SKM-1 (cell line): ENCODE measurements around the gene KIAA1671.

ENCODE experiments used
- DNase-seq: peaks from one replicate; lab custom pipeline; 2025; ENCODE audit not compliant: unreplicated experiment; lab: John Stamatoyannopoulos, UW

Gene KIAA1671

DNA sequence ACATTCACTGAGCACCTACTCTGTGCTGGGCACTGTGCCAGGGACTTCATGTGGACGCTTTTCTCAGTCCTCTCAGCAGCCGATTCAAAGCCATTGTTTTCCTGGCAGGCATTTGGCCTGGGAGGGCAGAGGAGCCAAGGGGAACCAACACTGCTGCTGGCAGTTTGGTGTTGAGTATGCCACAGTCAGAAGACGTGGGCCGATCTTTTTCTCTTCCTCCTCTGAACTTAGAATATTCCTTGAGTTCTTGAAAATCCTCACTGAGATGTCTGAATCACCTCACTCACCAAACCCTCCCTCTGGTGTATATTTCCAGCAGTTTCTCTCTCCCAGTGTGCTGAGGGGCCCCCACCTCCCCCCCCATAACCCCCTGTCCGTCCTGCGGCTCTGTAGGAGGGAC lies 132.6 kb downstream of the KIAA1671 start:
- no peak for DNase-seq

DNA sequence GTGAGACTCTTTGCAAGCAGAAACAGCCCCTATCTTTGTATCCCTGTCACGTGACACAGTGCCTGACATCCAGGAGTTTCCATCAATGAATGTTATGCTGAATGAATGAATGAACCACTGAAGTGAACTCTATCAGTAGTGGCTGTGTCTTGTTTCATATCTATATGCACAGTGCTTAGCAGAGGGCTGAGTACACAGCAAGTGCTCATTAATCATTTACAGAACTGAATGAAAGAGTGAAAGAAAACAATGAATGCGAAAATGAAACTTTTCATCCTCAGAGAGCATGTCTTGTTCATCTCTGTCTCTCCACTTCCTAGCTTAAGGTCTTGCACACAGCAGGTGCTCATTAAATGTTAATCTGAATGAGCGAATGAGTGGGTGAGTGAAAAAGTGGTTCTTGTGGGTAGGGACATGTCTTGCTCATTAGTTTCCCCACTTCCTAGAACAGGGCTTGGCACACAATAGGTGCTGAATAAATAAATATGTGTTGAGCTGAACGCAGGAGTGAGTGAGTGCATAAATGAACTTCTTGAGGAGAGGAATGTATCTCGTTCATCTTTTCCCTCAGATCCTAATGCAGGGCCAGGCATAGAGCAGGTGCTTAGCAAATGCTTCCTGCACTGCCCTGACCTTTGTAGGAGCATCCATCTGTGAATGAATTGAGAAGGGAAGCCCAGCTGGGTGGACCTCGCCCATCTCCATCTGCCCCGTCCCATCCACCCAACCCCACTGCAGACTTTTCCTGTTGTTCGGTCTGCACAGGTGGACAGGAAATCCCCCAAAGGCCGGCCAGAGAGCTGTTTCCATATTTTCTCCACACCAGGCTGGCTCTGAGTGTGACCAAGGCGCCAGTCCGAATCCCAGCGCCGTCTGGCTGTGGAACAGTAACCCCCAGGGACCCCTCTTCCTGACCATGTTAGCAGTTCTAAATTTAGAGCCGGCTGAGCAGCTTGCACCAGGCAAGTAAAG lies 133.7 kb downstream of the KIAA1671 start:
- DNase-seq = no peak

GRCh38 chr22:25086902-25087282 lies 134.4 kb downstream of the KIAA1671 start:
- no peak for DNase-seq

DNA sequence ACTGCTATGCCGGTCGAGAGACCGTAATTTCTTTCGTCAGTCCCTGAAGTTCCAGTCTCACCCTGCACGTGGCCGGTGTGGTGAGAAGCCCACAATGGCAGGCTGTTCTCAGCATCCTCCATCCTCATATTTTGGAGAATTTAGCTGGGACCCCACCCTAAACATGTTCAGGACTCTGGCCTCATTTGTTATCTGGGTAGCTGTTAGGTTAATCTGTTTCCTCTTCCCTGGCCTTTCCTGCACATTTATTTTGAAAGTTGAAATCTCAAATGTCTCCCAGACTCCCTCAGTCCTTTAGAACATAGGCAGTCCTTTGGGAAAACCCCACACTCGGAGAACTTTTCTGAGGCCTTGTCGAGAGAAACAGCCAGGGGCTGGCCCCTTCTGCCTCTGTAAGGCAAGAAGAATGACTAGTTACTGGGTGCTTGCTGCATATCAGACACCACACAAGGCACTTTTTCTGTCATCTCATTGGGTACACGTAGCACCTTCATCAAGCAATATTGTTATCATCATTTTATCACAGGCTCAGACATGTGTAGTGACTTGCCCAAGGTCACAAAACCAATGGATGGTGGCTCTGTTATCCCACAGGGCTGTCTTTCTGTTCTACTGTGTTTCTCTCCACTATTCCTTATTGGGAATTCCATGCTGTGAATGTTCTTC lies 137.8 kb downstream of the KIAA1671 start:
- no peak for DNase-seq

- no peak for DNase-seq
Observed at GRCh38 chr22:25091458-25091857, 138.9 kb downstream of the KIAA1671 start.

- DNase-seq = no peak
Observed at GRCh38 chr22:25092119-25092518, 139.6 kb downstream of the KIAA1671 start.

DNA sequence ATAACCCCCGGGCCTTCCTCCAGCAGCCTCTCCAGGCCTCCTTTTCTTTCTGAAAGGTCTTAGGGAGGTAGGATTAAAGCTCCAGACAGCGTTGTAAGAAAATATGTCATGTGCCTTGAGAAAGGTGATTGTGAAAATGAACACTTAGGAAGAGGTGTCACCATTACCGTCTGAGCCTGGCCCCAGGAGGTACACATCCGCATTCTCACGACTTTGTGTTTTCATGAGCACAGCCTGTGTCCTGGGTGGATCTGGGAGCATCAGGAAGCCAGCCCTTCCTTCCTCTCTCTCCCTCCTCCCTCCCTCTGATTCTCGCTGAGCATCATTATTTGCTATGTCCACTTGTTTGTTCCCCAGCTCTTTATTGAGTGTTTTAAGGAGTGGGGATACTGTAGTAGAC lies 142.1 kb downstream of the KIAA1671 start:
- DNase-seq = no peak

- no peak for DNase-seq
Observed at GRCh38 chr22:25095869-25096268, 143.4 kb downstream of the KIAA1671 start.

- DNase-seq = no peak
Observed at GRCh38 chr22:25096638-25097405, 144.3 kb downstream of the KIAA1671 start.

- no peak for DNase-seq
Observed at GRCh38 chr22:25098445-25099081, 146.0 kb downstream of the KIAA1671 start.

DNA sequence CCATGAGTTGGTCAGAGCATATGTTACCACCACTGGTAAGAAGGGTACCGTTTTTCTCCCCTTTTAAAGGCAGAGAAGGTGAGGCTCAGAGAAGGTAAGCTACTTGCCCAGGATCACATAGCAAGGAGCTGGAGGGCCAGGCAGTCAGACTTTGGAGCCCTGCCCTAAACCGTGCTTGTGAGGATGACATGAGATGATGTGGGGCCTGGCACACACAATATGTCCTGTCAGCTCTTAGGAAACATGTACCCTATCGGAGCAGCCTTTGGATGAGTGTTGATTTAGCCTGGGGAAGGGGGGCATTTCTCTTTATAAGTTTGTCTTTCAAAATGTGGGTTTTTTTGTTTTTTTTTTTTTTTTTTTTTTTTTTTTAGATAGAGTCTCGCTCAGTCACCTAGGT lies 146.7 kb downstream of the KIAA1671 start:
- DNase-seq = no peak

DNA sequence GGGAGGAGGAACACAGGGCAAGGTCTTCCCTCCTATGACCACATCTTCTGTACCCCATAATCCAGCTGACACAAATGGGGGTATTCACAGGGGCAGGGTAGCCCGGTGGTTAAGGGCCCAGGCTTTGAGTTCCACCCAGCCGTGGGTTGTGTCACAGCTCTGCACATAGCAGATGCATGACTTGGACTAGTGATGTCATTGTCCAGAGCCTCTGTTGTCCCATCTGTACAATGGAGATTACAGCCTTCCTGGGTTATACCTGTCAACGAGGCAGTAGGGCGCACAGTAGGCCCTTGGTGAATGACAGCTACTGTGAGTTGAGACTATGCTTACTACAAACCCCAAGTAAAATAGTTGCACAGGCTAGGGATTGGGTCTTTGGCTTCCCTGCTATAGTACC lies 147.9 kb downstream of the KIAA1671 start:
- no peak for DNase-seq

GRCh38 chr22:25100948-25101347 lies 148.4 kb downstream of the KIAA1671 start:
- no peak for DNase-seq

- no peak for DNase-seq
Observed at GRCh38 chr22:25101501-25101900, 149.0 kb downstream of the KIAA1671 start.

DNA sequence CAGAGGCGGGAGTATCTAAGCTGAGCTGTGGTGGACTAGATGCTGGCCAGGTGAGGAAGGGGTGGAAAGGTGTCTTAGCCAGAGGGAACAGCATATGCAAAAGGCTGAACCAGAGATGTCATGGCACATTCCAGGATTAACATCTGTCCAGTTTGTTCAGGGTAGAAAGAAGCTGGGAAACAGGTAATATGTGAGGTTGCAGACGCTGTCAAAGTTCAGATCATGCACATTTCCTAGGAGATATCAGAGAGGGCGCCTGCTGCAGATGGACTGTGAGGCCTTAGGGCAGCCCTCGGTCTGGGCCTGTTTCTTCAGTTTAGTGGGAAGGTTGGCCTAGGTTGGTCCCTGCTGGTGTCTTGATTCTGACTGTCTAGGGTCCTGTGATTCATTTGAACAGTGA lies 149.5 kb downstream of the KIAA1671 start:
- no peak for DNase-seq

DNA sequence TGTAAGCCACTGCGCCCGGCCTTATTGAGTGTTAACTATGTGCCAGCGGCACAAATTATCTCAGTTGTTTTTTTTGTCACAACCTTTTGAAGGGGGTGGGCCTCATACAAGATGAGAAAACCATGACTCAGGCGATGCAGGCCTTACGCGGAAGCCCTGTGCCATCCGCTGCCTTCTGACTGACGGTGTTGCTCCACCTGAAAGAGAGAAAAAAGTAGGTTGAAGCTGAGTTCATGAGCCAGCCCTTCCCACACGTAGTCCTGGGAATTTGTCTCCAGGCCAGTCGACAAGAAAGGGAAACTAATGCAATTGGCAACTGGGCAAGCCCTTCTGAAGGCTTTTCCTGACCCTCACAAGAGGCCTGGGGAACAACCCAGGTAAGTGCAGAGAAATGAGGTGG lies 150.2 kb downstream of the KIAA1671 start:
- no peak for DNase-seq

DNA sequence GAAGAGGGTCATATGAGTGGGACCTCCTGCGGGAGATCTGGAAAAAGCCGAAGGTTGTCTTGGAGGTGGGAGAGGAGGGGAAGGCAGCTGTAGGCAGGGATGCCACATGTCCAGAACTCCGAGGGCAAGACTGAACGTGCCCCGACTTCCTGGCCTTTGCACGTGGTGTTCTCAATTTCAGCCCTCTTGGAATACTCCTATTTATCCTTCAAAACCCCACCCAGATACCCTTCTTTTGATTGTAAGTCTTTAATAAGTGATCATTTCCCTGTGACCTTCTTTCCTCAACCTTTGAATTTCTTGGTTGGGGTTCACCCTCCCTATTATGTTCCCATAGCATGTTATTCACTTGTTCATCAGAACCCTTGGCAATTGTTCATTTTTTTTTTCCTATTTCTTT lies 151.9 kb downstream of the KIAA1671 start:
- no peak for DNase-seq

GRCh38 chr22:25105817-25106650 lies 153.5 kb downstream of the KIAA1671 start:
- no peak for DNase-seq

- DNase-seq = no peak
Observed at GRCh38 chr22:25109878-25110595, 157.5 kb downstream of the KIAA1671 start.

- DNase-seq = no peak
Observed at GRCh38 chr22:25110596-25110845, 158.0 kb downstream of the KIAA1671 start.
